Panc1 (cell line): ENCODE data around the gene C1orf210.

Experiments used
- CTCF ChIP-seq: fragments of 450-650 bp; IDR thresholded peaks from 2 replicates; pipeline ENCODE4 v1.5.1; 2017; ENCODE audit warnings: mild to moderate bottlenecking
- POLR2AphosphoS5 ChIP-seq: IDR thresholded peaks from 2 replicates; pipeline ENCODE4 v1.6.1; 2012; ENCODE audit warnings: mild to moderate bottlenecking, low read depth, low read length, moderate library complexity
- REST ChIP-seq, 2 experiments: IDR thresholded peaks; 2 replicates each; pipeline ENCODE4 v1.6.1; 2011 to 2012; ENCODE audit warnings: low read depth in 2 of 2, control low read depth in 1 of 2, low read length in 1 of 2, mild to moderate bottlenecking in 1 of 2, moderate library complexity in 1 of 2; ENCODE audit not compliant: insufficient read depth in 1 of 2
- SIN3A ChIP-seq: IDR thresholded peaks from 2 replicates; pipeline ENCODE4 v1.6.1; 2012; ENCODE audit warnings: low read depth, mild to moderate bottlenecking, low read length, moderate library complexity, borderline replicate concordance; ENCODE audit not compliant: insufficient read depth

- TF ChIP-seq CTCF, result no peak
- no peak for TF ChIP-seq SIN3A
- no peak for TF ChIP-seq REST (IDR thresholded peaks at IDR 0.05; ENCODE audit: insufficient read depth in 1 of 2, low read depth in 2 of 2, low read length in 1 of 2)
- TF ChIP-seq POLR2AphosphoS5, result no peak
Observed at GRCh38 chr1:43314233-43314632, 28.9 kb upstream of the C1orf210 start.
